Endothelial cell of umbilical vein (primary cell): Measurements from ENCODE around the gene AMMECR1.

Experiments
- EZH2 ChIP-seq: IDR thresholded peaks from 2 replicates; pipeline ENCODE4 v1.6.1; 2012; ENCODE audit warnings: borderline replicate concordance, low read depth, mild to moderate bottlenecking, moderate library complexity, low read length, inconsistent platforms; ENCODE audit not compliant: severe bottlenecking
- FOS ChIP-seq: IDR thresholded peaks from 2 replicates; pipeline ENCODE4 v1.6.1; 2011; ENCODE audit warnings: mild to moderate bottlenecking, low read length, moderate library complexity, borderline replicate concordance; ENCODE audit not compliant: insufficient read depth
- GATA2 ChIP-seq: IDR thresholded peaks from 2 replicates; pipeline ENCODE4 v1.7.0; 2011; ENCODE audit warnings: low read depth, mild to moderate bottlenecking, moderate library complexity, mixed read lengths, low read length; ENCODE audit not compliant: insufficient read length, insufficient read depth
- JUN ChIP-seq: IDR thresholded peaks from 2 replicates; pipeline ENCODE4 v1.6.1; 2011; ENCODE audit warnings: borderline replicate concordance, low read depth; ENCODE audit not compliant: insufficient read length, insufficient read depth
- MYC ChIP-seq: IDR thresholded peaks from one replicate; pipeline ENCODE4 v1.6.1; 2011; ENCODE audit warnings: mild to moderate bottlenecking, low read depth, low read length
- POLR2A ChIP-seq: IDR thresholded peaks from 2 replicates; pipeline ENCODE4 v1.6.1; 2012; ENCODE audit warnings: low read depth, mild to moderate bottlenecking, control low read depth, low read length
- POLR2AphosphoS5 ChIP-seq: IDR thresholded peaks from 2 replicates; pipeline ENCODE4 v1.6.1; 2012; ENCODE audit warnings: low read depth, mild to moderate bottlenecking, control low read depth, low read length, moderate library complexity; ENCODE audit not compliant: insufficient read depth
- TF ChIP-seq, protein P1 (sequence below), 2 donors: IDR thresholded peaks; 1 replicate in 1 of 2; 2 replicates in 1 of 2; pipeline ENCODE4 v1.5.1; 2011; ENCODE audit warnings: low read length in 2 of 2, mild to moderate bottlenecking in 2 of 2, moderate library complexity in 2 of 2, control low read depth in 1 of 2, inconsistent platforms in 1 of 2, low read depth in 1 of 2; ENCODE audit not compliant: insufficient read depth in 1 of 2; ENCODE audit errors: extremely low read depth in 1 of 2
- TF ChIP-seq, protein P2 (sequence below): IDR thresholded peaks from 2 replicates; pipeline ENCODE4 v1.6.1; 2011; ENCODE audit not compliant: insufficient read depth, insufficient read length

DNA sequence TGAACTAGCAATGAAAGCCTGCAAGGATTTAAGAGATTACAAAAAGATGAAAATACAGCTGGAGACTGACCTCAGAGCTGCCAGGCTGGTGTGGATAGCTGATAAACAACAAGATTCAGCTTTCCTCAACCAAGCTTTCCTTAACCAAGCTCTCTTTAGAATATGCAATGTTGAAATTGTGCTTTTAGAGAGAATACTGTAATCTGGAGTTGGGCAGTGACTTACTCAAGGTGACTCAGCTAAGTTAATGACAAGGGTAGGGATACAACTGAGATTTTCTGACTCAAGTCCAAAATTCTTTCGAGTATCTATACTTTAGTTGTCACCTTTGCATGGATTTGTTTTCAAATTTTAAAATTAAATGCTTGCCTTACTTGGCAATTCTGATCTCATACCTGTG, 98.0 kb downstream of the AMMECR1 start:
- TF ChIP-seq, protein P1, sequence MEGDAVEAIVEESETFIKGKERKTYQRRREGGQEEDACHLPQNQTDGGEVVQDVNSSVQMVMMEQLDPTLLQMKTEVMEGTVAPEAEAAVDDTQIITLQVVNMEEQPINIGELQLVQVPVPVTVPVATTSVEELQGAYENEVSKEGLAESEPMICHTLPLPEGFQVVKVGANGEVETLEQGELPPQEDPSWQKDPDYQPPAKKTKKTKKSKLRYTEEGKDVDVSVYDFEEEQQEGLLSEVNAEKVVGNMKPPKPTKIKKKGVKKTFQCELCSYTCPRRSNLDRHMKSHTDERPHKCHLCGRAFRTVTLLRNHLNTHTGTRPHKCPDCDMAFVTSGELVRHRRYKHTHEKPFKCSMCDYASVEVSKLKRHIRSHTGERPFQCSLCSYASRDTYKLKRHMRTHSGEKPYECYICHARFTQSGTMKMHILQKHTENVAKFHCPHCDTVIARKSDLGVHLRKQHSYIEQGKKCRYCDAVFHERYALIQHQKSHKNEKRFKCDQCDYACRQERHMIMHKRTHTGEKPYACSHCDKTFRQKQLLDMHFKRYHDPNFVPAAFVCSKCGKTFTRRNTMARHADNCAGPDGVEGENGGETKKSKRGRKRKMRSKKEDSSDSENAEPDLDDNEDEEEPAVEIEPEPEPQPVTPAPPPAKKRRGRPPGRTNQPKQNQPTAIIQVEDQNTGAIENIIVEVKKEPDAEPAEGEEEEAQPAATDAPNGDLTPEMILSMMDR (IDR thresholded peaks at IDR 0.05; ENCODE audit: extremely low read depth in 1 of 2, insufficient read depth in 1 of 2, low read depth in 1 of 2, low read length in 2 of 2), result no peak
- TF ChIP-seq EZH2 (no peak), POLR2A (no peak), MYC (no peak), POLR2AphosphoS5 (no peak), FOS (no peak), JUN (no peak), GATA2 (no peak)
- TF ChIP-seq, protein P2, sequence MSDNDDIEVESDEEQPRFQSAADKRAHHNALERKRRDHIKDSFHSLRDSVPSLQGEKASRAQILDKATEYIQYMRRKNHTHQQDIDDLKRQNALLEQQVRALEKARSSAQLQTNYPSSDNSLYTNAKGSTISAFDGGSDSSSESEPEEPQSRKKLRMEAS, result no peak
